GM12878 (cell line): Measurements from ENCODE around the gene RPS2. TPM values are rescaled to one million over a fixed set of nuclear protein-coding genes. Genes with fewer than 3 reads are reported as not detected.
A peak's percentile ranks its signal among the peaks of the same experiment; 100 is the strongest.

ENCODE experiments used
- CEBPB ChIP-seq, 2 experiments: fragments of 150-350 bp in 1 of 2; IDR thresholded peaks; 2 replicates each; pipeline ENCODE4 v1.6.1; 2012 to 2014; ENCODE audit warnings: low read depth in 2 of 2, low read length in 2 of 2, borderline replicate concordance in 1 of 2, inconsistent platforms in 1 of 2
- CHD2 ChIP-seq: IDR thresholded peaks from 2 replicates; pipeline ENCODE4 v1.6.1; 2011; ENCODE audit warnings: low read depth, low read length, improper control_type of control experiment, borderline replicate concordance
- CHD4 ChIP-seq: fragments of 200-600 bp; sonication (generic); IDR thresholded peaks from 2 replicates; pipeline ENCODE4 v1.6.1; 2016; ENCODE audit warnings: mild to moderate bottlenecking
- HDGF ChIP-seq: fragments of 450-650 bp; IDR thresholded peaks from 2 replicates; pipeline ENCODE4 v1.6.1; 2016; ENCODE audit warnings: antibody characterized with exemption
- YY1 ChIP-seq: IDR thresholded peaks from 2 replicates; pipeline ENCODE4 v1.6.1; 2011; ENCODE audit warnings: low read depth, mild to moderate bottlenecking, low read length
- polyA plus RNA-seq, 11 experiments: library from polyadenylated mRNA; depleted of rRNA in 4 of 11; unstranded in 6 of 11; stranded (reverse) in 5 of 11; fragments of >200 nt; fragmentation: Nextera tagmentation in 4 of 11; fragmentation: Illumina TruSeq in 1 of 11; extraction: Ambion mirVana in 4 of 11; extraction: Trizol in 1 of 11; gene quantifications; 1 replicate in 1 of 11; 2 replicates in 10 of 11; pipeline versions ENCODE4 v1.2.1 to v1.2.3, GENCODE V29; 2011 to 2016; ENCODE audit warnings: inconsistent platforms in 2 of 11, missing spikeins in 2 of 11, low read depth in 1 of 11
- total RNA-seq, 4 experiments: library from RNA; depleted of rRNA in 3 of 4; stranded (reverse); fragments of >200 nt in 3 of 4; fragmentation: Illumina TruSeq in 1 of 4; extraction: Trizol in 1 of 4; gene quantifications; 2 replicates each; pipeline versions ENCODE4 v1.2.1 to v1.2.3, GENCODE V29; 2013 to 2021
- TF ChIP-seq, protein P1 (sequence below): fragments of 450-650 bp; formaldehyde crosslinking; IDR thresholded peaks from 2 replicates; pipeline ENCODE4 v1.4.0; 2020; ENCODE audit warnings: mild to moderate bottlenecking, moderate library complexity
- TF ChIP-seq, protein P2 (sequence below): IDR thresholded peaks from 2 replicates; pipeline ENCODE4 v1.6.1; 2012; ENCODE audit warnings: mild to moderate bottlenecking, low read depth, low read length
- TF ChIP-seq, protein P3 (sequence below): fragments of 450-650 bp; IDR thresholded peaks from 2 replicates; pipeline ENCODE4 v1.6.1; 2017; ENCODE audit warnings: mild to moderate bottlenecking, low read depth, inconsistent platforms; ENCODE audit not compliant: poor library complexity, severe bottlenecking
- TF ChIP-seq, protein P4 (sequence below): fragments of 450-650 bp; IDR thresholded peaks from 2 replicates; pipeline ENCODE4 v1.6.1; 2016; ENCODE audit warnings: mild to moderate bottlenecking
- TF ChIP-seq, protein P5 (sequence below): IDR thresholded peaks from 2 replicates; pipeline ENCODE4 v1.6.1; 2012; ENCODE audit warnings: improper control_type of control experiment, low read depth, low read length; ENCODE audit not compliant: insufficient replicate concordance

The RPS2 gene
- total and polyA plus RNA-seq, 10 of the 15 experiments (the other 5 are each of a cell fraction or from before 2014, with no cell fraction given) = 1,295 to 7,121 (median 3,933) TPM

DNA sequence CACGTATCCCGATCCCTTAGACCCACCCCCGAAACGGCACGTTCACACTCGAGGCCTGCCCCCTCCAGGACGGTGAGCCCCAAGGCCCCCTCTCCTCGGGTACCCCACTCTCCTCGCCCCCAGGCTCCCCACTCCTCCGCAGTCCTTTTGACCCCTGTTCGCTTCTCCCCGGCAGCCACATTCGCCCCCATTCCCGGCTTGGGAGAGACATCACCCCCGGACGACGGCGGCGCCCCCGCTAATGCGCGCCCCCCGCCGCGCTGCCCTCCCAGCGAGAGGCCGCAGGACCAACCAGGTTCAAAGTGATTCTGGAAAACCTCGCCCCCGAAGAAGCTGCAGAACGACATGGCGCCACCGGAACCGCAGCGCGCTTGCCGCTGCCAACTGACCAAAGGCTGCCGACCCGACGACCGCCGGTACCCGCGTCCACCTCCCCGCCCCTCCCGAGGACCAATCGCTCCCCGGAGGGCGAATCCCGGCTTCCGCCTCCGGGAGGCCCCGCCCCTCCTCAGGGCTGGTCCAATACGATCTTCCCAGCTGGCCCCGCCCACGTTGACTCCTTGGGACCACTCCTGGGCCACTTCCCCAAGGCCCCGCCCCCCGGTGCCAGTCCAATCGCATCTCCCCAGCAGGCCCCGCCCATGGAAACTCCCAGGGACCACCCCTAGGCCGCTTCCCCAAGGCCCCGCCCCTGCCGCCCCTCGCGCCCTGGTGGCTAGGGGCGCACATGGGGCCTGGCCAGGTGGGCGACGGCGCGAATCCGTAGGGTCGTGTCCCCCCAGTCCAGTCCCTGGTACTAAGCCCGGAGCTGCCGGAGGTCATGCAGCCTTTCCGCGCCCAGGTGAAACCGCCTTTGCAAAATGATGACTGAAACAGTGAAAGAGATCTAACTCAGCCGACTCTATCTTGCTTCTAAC lies 21.6 kb downstream of the RPS2 start, which contains the start of gene MSRB1 (continued):
- TF ChIP-seq, protein P1, sequence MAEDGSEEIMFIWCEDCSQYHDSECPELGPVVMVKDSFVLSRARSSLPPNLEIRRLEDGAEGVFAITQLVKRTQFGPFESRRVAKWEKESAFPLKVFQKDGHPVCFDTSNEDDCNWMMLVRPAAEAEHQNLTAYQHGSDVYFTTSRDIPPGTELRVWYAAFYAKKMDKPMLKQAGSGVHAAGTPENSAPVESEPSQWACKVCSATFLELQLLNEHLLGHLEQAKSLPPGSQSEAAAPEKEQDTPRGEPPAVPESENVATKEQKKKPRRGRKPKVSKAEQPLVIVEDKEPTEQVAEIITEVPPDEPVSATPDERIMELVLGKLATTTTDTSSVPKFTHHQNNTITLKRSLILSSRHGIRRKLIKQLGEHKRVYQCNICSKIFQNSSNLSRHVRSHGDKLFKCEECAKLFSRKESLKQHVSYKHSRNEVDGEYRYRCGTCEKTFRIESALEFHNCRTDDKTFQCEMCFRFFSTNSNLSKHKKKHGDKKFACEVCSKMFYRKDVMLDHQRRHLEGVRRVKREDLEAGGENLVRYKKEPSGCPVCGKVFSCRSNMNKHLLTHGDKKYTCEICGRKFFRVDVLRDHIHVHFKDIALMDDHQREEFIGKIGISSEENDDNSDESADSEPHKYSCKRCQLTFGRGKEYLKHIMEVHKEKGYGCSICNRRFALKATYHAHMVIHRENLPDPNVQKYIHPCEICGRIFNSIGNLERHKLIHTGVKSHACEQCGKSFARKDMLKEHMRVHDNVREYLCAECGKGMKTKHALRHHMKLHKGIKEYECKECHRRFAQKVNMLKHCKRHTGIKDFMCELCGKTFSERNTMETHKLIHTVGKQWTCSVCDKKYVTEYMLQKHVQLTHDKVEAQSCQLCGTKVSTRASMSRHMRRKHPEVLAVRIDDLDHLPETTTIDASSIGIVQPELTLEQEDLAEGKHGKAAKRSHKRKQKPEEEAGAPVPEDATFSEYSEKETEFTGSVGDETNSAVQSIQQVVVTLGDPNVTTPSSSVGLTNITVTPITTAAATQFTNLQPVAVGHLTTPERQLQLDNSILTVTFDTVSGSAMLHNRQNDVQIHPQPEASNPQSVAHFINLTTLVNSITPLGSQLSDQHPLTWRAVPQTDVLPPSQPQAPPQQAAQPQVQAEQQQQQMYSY = no peak
- no peak for TF ChIP-seq CHD4
- TF ChIP-seq, protein P2, sequence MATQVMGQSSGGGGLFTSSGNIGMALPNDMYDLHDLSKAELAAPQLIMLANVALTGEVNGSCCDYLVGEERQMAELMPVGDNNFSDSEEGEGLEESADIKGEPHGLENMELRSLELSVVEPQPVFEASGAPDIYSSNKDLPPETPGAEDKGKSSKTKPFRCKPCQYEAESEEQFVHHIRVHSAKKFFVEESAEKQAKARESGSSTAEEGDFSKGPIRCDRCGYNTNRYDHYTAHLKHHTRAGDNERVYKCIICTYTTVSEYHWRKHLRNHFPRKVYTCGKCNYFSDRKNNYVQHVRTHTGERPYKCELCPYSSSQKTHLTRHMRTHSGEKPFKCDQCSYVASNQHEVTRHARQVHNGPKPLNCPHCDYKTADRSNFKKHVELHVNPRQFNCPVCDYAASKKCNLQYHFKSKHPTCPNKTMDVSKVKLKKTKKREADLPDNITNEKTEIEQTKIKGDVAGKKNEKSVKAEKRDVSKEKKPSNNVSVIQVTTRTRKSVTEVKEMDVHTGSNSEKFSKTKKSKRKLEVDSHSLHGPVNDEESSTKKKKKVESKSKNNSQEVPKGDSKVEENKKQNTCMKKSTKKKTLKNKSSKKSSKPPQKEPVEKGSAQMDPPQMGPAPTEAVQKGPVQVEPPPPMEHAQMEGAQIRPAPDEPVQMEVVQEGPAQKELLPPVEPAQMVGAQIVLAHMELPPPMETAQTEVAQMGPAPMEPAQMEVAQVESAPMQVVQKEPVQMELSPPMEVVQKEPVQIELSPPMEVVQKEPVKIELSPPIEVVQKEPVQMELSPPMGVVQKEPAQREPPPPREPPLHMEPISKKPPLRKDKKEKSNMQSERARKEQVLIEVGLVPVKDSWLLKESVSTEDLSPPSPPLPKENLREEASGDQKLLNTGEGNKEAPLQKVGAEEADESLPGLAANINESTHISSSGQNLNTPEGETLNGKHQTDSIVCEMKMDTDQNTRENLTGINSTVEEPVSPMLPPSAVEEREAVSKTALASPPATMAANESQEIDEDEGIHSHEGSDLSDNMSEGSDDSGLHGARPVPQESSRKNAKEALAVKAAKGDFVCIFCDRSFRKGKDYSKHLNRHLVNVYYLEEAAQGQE = no peak
- TF ChIP-seq, protein P3, sequence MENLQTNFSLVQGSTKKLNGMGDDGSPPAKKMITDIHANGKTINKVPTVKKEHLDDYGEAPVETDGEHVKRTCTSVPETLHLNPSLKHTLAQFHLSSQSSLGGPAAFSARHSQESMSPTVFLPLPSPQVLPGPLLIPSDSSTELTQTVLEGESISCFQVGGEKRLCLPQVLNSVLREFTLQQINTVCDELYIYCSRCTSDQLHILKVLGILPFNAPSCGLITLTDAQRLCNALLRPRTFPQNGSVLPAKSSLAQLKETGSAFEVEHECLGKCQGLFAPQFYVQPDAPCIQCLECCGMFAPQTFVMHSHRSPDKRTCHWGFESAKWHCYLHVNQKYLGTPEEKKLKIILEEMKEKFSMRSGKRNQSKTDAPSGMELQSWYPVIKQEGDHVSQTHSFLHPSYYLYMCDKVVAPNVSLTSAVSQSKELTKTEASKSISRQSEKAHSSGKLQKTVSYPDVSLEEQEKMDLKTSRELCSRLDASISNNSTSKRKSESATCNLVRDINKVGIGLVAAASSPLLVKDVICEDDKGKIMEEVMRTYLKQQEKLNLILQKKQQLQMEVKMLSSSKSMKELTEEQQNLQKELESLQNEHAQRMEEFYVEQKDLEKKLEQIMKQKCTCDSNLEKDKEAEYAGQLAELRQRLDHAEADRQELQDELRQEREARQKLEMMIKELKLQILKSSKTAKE = no peak
- TF ChIP-seq YY1 = no peak
- TF ChIP-seq CHD2 = peak; percentile 10; the same call in 1 of the 2 replicates
- TF ChIP-seq, protein P4, sequence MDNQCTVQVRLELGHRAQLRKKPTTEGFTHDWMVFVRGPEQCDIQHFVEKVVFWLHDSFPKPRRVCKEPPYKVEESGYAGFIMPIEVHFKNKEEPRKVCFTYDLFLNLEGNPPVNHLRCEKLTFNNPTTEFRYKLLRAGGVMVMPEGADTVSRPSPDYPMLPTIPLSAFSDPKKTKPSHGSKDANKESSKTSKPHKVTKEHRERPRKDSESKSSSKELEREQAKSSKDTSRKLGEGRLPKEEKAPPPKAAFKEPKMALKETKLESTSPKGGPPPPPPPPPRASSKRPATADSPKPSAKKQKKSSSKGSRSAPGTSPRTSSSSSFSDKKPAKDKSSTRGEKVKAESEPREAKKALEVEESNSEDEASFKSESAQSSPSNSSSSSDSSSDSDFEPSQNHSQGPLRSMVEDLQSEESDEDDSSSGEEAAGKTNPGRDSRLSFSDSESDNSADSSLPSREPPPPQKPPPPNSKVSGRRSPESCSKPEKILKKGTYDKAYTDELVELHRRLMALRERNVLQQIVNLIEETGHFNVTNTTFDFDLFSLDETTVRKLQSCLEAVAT = 0 out of 2 replicates have a peak, but pooled peaks have one; percentile 19
- peak; percentile 97 for TF ChIP-seq HDGF
- TF ChIP-seq CEBPB (IDR thresholded peaks at IDR 0.05; ENCODE audit: borderline replicate concordance in 1 of 2, low read depth in 2 of 2, low read length in 2 of 2) = no peak
- TF ChIP-seq, protein P5, sequence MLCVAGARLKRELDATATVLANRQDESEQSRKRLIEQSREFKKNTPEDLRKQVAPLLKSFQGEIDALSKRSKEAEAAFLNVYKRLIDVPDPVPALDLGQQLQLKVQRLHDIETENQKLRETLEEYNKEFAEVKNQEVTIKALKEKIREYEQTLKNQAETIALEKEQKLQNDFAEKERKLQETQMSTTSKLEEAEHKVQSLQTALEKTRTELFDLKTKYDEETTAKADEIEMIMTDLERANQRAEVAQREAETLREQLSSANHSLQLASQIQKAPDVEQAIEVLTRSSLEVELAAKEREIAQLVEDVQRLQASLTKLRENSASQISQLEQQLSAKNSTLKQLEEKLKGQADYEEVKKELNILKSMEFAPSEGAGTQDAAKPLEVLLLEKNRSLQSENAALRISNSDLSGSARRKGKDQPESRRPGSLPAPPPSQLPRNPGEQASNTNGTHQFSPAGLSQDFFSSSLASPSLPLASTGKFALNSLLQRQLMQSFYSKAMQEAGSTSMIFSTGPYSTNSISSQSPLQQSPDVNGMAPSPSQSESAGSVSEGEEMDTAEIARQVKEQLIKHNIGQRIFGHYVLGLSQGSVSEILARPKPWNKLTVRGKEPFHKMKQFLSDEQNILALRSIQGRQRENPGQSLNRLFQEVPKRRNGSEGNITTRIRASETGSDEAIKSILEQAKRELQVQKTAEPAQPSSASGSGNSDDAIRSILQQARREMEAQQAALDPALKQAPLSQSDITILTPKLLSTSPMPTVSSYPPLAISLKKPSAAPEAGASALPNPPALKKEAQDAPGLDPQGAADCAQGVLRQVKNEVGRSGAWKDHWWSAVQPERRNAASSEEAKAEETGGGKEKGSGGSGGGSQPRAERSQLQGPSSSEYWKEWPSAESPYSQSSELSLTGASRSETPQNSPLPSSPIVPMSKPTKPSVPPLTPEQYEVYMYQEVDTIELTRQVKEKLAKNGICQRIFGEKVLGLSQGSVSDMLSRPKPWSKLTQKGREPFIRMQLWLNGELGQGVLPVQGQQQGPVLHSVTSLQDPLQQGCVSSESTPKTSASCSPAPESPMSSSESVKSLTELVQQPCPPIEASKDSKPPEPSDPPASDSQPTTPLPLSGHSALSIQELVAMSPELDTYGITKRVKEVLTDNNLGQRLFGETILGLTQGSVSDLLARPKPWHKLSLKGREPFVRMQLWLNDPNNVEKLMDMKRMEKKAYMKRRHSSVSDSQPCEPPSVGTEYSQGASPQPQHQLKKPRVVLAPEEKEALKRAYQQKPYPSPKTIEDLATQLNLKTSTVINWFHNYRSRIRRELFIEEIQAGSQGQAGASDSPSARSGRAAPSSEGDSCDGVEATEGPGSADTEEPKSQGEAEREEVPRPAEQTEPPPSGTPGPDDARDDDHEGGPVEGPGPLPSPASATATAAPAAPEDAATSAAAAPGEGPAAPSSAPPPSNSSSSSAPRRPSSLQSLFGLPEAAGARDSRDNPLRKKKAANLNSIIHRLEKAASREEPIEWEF = no peak
